Measurements from ENCODE around the gene PGBD5.

GRCh38 chr1:230270559-230271281 is 155.4 kb downstream of the PGBD5 start:
- no peak for TF ChIP-seq CTCF (IDR thresholded peaks at IDR 0.05)
- TF ChIP-seq POLR2A (IDR thresholded peaks at IDR 0.05) = no peak
